Activated T-cell treated with anti-CD3 and anti-CD28 coated beads for 1 hour (primary cell): Measurements from ENCODE around the gene HDDC3.
A peak's percentile ranks its signal among the peaks of the same experiment; 100 is the strongest.

Experiments
- DNase-seq: peaks from one replicate; pipeline ENCODE4 v3.0.0-alpha.2; 2020; ENCODE audit warnings: low read depth

The HDDC3 gene, protein sequence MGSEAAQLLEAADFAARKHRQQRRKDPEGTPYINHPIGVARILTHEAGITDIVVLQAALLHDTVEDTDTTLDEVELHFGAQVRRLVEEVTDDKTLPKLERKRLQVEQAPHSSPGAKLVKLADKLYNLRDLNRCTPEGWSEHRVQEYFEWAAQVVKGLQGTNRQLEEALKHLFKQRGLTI

DNA sequence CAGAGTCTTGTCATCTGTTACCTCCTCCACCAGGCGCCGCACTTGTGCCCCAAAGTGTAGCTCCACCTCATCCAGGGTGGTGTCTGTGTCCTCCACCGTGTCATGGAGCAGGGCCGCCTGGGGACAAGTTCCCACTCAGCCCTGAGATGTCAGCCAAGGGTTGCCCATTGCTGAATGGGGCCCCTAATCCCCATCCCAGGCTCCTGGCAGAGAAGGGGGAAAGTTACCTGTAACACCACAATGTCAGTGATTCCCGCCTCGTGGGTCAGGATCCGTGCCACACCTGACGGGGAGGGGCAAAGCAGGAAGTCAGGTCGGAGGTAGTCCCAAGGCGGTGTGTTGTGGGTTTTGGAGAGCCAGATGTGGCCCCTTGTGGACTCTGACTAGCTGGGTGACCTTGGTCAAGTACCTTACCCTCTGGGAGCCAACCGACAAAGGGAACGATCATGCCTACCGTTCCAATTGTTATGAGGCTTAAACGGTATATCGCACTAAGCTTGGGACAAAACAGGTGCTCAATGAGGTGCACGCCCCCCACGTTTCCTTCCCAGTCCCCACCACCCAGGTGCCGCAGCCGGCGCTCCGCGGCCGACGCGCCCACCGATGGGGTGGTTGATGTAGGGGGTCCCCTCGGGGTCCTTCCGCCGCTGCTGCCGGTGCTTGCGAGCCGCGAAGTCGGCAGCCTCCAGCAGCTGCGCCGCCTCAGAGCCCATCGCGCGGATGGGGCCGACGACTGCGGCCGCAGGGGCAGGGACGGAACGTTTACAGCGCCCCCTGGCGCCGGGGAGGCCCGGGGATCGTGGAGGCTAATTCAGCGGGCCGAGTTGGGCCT lies at the start of gene HDDC3:
Gene HDDC3 (minus strand): TSS at position 722 of the 832 bp plus-strand sequence. CDS start 9 bp downstream, at position 713.
- peak; percentile 90 for DNase-seq

DNA sequence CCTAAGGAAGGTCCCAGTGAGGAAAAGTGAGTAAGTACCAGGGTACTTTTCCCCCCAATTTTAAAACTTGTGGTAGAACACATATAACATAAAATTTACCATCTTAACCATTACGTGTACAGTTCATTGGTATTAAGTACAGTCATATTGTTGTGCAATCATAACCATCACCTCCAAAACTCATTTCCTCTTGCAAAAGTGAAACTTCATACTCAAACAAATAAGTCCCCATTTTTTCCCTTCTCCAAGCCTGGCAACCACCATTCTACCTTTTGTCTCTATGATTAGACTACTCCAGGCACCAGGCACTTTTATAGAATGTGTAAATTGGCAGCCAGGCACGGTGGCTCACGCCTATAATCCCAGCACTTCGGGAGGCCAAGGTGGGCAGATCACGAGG lies 49.8 kb upstream of the HDDC3 start:
- no peak for DNase-seq

DNA sequence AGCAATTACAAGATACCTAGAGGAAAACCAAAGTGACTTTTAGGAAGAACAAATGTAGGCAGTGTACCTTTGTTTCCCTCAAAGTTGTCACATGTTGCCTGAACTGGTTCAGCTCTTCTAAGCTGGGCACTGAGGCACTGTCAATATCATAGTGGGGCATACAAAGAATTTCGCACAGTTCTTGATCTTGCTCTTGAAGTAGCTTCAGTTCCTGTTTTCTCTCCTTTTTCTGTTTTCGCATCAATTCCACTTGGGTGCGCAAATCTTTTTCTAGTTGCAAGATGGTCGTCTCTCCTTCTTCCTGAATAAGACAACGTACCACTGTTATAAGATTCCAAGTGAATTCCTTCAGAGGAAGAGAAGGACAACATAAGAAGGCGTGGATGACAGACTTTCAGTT lies 49.3 kb upstream of the HDDC3 start:
- no peak for DNase-seq

DNA sequence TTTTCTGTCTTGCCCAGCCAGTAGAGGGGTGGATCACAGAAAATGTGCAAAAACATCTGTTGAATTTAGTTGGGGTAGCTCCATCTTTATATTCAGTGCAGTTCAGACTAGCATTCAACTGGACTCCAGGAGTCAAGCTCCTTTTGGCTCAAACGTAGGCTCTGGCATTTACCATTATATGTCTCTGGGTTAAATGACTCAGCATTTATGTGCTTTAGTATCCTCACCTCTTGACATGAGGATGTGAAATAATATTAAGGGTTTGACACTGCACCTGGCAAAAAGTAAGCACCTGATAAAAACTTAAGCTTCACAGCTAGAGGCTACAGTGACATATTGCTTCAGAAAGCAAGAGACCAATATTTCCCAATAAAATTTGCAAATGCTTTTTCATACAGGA lies 47.2 kb upstream of the HDDC3 start:
- DNase-seq = no peak

DNA sequence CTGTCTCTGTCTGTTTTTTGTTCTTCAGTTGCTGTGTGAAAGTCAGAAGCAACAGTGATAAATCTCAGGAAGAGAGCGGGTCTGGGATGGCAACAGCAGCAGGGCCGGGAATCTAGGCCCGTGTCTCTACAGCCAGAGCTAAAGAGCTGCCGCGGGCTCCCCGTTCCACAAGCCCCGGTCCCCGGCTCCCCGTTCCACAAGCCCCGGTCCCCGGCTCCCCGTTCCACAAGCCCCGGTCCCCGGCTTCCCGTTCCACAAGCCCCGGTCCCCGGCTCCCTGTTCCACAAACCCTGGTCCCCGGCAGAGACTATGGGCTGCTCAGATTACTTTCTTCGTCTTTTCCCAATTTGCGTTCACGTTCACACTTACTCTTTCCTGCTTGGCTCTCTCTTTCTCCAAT lies 41.9 kb upstream of the HDDC3 start:
- no peak for DNase-seq

DNA sequence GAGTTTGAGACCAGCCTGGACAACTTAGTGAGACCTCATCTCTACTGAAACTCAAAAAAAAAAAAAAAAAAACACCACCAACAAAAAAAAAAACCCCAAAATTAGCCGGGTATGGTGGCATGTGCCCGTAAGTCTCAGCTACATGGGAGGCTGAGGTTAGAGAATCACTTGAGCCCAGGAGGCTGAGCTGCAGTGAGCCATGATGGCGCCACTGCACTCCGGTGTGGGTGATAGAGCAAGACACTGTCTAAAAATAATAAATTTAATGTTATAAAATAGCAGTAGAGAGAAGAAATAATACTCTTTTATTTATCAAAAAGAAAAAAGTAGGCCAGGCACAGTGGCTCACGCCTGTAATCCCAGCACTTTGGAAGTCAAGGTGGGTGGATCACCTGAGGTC lies 39.8 kb upstream of the HDDC3 start:
- no peak for DNase-seq

DNA sequence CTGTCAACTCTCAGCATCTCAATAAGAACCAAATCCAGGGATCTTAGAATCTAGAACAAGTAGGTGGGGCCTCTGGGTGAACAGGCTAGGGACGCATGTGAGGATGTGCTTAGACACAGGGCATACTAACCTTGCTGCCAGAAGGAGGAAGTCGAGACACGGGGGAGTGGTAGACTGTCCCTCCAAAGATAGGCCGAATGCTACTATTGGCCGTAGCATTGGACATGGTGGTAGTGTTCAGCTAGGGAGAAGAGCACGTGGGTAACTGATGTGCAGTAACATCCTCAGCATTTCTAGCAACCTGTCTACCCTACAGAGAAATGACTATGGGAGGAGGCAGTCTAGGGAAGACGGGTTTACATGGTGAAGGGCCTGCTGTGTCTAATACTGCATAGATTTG lies 37.9 kb upstream of the HDDC3 start:
- no peak for DNase-seq

DNA sequence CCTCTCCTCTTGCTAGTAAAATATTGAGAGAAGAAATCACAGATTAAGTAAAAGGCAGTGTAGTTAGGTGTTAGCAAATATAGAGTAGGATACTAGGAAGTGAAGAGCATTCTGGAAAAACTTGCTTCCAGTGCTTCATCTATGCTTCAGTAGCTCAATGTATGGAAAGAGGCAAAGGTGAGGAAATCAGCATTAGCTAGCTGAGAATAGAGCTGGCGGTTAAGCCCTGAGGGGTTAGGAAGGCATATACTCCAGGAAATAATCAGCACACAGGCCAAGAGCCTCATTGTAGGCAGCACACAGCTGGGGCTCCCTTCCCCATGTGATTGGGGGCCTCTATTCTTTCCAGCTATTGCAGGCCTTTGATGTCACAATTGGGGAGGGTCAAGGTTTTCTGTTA lies 36.1 kb upstream of the HDDC3 start:
- no peak for DNase-seq

DNA sequence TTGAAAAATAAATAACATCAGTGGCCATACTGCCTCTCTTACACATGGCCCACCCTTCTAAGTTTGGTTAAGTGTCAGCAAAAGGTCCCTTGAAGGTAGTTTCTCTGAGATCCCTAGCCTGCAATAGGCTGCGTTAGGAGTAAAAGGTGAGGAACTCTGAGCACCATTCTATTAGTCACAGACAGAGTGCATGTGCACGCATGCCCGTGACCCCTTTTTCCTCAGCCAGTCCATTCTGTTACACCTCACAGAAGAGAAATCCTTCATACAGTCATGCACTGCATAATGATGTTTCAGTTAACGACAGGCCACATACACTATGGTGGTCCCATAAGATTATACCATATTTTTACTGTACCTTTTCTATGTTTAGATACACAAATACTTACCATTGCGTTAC lies 34.9 kb upstream of the HDDC3 start:
- no peak for DNase-seq

DNA sequence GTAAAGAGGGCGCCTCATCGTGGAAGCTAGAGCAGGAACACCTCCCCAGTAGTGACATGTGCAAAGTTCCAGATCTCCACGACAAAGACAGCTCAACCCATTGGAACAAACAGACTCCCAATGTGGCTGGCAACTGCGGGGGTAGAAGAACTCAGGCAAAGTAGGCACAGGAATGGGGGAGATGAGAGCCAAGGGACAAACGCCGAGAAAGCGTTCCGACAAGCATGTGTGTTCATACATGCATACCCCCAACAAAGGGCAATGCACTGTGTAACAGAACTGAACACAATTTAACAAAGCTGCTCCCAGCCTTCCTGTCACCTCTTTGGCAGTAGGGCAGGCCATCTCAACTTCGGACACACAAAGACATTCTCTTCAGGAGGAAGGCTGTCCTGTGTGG lies 33.9 kb upstream of the HDDC3 start:
- no peak for DNase-seq

DNA sequence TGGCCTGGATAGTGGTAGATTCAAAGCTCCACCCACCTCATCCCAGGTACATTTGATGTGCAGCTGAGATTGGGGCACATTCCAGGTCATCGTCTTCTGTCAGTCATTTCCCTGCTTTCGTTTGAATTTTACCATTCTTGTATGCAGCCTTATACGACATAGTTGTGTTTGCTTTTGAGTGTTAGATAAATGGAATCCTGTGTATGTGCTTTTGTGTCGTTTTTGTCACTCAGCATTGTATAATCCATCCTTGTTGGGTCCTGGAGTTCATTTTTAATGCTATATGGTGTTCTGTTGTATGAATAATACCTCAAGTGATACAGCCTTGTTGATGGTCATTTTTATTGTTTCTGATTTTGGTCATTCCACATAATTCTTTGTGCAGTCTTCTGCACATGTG lies 29.7 kb upstream of the HDDC3 start:
- DNase-seq = no peak

DNA sequence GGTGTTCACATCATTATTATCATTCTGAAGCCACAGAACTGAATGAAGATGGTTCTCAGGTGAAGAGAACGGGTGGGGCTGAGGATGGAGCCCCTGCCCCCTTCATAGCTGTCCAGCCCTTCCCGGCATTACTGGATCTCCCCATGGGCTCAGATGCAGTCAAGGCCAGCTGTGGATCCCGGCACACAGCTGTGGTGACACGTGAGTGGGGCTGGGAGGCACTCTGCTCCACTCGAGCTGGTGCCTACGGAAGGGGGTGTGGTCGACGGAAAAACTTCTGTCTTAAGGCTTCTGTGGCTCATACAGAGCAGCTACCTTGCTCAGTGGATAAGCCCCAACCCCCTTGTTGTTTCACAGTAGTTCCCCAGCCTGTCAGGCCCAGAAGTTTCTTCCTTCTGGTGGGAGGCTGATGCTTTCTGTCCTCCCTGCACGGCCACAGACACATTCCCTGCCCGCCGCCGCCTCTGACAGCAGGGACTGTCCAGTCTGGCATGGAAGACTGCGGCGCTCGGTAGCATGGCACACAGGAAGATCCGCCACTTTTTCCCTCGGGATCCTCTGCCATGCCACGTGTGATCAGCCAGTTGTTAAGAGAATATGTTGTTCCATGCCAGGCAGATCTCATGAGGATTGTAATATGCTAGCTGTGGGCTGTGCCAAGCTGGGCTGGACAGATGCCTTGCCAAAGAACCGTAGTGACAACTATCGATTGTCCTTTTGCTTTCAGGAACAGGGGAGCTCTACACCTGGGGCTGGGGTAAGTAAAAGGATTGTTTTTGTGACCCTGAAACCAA lies 28.1 kb upstream of the HDDC3 start:
- no peak for DNase-seq

DNA sequence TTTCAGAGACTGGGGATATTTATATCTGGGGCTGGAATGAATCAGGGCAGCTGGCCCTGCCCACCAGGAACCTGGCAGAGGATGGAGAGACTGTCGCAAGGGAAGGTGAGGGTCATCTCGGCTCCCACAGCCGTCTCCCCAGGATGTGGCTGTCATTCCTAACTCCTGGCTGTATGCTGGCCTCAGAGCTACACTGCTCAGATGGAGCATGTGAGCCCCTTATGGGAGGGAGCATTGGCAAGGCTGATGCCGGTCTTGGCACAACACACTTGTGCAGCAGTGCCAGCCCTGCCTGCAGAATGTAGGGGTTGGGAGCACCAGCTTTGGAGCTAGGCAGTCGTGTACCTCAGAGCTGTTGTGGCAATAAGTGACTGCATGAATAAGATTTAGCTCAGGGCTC lies 27.5 kb upstream of the HDDC3 start:
- no peak for DNase-seq

DNA sequence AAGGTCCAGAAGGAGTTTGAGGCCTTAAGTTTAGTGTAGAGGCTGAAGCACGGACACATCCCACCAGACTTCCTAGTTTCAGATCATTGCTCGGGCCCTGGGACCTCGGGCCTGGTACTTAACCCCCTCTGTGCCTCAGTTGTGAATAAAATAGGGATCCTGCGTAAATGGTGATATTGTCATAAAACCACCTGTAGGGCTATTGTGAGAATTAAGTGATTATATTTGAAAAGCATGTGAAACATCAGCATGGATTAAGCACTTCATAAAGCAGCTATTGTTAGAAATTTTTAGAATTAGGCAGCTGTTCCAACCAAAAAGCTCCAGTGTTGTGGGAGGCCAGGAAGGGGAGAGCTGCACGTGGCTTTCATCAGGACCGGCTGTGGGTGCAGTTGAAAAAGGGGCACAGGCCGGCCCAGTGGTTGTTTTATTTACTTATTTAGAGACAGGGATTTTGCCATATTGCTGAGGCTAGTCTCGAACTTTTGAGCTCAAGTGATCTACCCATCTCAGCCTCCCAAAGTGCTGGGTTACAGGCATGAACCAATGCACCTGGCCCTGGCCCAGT lies 26.8 kb upstream of the HDDC3 start:
- DNase-seq = no peak

DNA sequence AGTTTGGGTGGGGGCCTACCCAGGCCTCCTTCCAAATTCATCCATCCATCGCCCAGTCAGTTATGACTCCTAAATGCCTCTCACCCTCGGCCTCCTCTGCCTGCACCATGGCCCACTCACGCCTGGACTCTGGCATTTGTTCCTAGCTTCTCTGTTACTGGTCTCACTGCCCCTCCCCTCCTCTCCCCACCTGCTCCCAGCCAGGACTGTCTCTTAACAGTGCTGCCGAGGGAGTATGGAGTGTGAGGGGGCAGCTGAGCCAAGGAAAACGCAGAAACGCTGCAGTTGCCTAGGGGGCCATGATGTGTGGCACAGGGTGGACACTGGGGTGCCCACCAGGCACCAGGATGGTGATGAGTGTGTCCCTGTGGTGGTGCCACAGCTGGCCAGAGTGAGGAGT lies 25.4 kb upstream of the HDDC3 start:
- DNase-seq = no peak

DNA sequence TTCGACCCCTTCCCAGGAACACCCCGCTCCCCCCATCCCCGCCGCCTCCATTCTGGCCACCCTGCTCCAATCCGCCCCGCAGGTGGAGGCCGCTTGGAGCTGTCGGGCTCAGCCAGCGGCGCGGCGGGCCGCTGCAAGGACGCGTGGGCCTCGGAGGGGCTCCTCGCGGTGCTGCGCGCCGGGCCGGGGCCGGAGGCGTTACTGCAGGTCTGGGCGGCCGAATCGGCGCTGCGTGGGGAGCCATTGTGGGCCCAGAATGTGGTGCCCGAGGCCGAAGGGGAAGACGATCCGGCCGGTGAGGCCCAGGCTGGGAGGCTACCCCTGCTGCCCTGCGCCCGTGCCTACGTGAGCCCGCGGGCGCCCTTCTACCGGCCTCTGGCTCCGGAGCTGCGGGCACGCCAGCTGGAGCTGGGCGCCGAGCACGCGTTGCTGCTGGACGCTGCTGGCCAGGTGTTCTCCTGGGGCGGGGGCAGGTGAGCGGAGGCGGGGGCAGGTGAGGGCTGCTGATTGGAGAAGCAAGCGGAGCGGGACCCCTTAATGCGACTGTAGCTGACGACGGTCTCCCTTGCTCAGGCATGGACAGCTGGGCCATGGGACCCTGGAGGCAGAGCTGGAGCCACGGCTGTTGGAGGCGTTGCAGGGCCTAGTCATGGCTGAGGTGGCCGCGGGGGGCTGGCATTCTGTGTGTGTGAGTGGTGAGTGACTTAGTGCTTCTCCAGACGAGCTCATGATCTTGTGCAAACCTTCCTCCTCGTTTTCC lies 24.9 kb upstream of the HDDC3 start:
- no peak for DNase-seq

DNA sequence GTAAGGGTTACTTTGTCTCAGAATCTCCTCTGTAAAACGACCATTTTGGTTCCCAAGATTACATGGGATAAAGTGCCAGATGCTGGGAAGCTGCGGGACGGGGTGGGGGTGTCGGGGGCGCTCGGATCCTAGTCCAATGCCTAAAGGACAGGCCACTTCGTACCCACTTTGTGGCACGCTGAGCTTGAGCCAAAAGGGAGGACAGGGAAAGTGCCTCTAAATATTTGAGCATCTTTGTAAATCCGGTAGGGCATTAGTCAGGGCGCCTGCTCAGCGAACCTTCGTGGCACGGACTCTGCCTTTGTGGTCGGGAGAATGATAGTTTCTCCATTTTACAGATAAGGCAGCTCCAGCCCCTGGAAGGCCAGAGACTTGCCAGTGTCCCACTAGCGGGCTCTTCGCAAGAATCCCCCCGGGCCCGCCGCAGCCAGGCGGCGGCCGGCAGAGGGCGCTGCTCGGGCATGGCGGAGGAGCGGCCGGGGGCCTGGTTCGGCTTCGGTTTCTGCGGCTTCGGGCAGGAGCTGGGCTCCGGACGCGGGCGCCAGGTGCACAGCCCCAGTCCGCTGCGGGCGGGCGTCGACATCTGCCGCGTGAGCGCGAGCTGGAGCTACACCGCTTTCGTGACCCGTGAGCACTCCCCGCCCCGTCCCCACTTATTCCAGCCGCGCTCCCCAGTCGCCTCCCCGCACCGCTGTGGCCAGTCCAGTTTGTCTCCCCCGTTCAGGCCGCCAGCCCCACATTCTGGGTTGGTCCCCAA lies 24.1 kb upstream of the HDDC3 start:
- peak; percentile 54 for DNase-seq

DNA sequence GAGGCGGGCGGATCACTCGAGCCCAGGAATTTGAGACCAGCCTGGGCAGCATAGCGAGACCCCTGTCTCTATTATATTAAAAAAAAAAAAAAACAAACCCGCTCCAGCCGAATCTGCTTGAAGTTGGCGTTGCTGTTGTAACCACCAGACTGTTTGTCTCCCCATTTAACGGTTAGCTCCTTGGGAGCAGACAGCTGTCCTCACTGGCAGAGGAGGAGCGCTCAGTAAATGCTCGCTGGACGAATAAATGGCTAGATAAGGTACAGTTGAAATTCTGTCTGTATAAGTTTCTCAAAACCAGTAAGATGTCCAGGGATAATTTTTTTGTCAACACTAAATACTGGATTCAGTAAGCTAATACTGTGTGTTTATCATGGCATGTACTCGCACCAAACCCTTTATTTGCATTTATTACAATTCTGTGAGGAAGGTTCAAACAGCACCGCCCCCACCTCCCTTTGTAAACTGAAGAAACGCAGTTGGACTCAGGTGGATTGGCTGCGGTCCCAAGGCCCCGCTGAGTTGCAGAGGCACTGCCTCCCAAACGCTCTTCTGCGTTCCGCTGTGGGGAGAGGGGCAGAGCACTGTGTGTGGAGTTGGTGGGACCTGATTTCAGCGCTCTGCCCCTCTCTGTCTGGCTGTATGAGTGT lies 23.4 kb upstream of the HDDC3 start:
- DNase-seq = no peak

DNA sequence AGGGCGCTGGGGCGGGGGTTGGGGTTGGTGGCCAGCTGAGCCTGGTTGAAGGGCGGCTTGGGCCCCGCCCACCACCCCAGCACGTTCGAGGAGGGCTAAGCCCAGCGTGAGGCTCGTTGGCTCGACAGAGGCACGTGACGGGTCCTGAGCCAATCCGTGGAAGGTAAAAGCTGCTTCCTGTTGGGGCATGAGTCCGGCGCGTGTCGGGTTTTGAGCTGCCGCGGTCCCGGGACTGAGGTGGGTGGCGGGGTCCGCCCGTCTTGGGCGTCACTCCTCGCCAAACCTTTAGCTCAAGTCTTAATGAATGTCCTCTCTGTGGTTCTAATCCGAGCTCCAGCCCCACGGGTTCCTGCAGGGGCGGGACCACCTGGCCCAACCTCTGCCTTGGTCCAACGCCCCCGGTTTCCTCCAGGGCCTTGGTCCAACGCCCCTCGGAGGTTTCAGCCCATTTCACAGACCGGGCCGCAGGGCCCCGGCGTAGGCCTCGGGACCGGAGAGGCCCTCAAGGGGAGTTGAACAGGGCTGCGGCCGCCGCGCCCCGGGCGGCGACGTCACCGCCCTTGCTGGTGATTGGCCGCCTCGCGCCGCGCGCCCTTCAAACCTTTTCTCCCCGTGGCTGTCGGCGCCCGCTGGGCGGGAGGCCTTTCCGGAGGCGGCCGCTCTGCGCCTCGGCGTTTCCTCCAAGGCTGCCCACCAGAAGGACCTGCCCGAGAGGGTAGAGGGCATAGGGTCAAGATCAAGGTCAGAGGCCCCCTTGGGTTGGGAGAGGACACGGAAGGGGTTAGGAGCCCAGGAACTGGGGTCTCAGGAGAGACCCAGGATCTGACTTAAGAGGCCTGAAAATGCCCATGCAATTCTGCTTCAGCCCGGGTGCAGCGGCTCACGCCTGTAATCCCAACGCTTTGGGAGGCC lies 22.6 kb upstream of the HDDC3 start, which contains the start of gene RCCD1:
Gene RCCD1 (plus strand): TSS at position 173 of the 912 bp plus-strand sequence. CDS start 1,851 bp downstream, outside the sequence.
- DNase-seq = peak; percentile 74
